Large intestine (tissue), 3 donors: ENCODE data around the gene DDX10. TPM values are rescaled to one million over a fixed set of nuclear protein-coding genes. Genes with fewer than 3 reads are reported as not detected.

Source experiments
- DNase-seq, 2 donors: peaks; one replicate each; pipeline versions ENCODE4 v3.0.0 to v3.0.0-alpha.2; 2013
- H3K27ac ChIP-seq: one replicate; pipeline ENCODE4 v1.5.1; 2013; ENCODE audit warnings: low read length
- H3K27me3 ChIP-seq: 2 replicates; pipeline ENCODE4 v1.6.1; 2013; ENCODE audit warnings: low read length; ENCODE audit not compliant: control insufficient read depth, insufficient read depth
- H3K36me3 ChIP-seq: 2 replicates; pipeline ENCODE4 v1.6.1; 2013; ENCODE audit warnings: low read length; ENCODE audit not compliant: control insufficient read depth, insufficient read depth
- H3K4me1 ChIP-seq: one replicate; pipeline ENCODE4 v1.6.1; 2013; ENCODE audit warnings: low read length; ENCODE audit not compliant: control insufficient read depth, insufficient read depth
- H3K4me3 ChIP-seq: one replicate; pipeline ENCODE4 v1.5.1; 2013; ENCODE audit warnings: low read length
- H3K9me3 ChIP-seq: one replicate; pipeline ENCODE4 v1.6.1; 2013; ENCODE audit warnings: mild to moderate bottlenecking, low read depth, low read length, moderate library complexity; ENCODE audit not compliant: control insufficient read depth
- WGBS: methylation state at CpG from one replicate; pipeline ENCODE4 v1.1.5; 2013; ENCODE audit warnings: low lambda C conversion rate; ENCODE audit not compliant: insufficient coverage; 5-methylcytosine and 5-hydroxymethylcytosine counted together
- polyA plus RNA-seq: library from polyadenylated mRNA; unstranded; fragments of 120-200 nt; gene quantifications from one replicate; pipeline ENCODE4 v1.2.1, GENCODE V29; 2013

The DDX10 gene
- polyA plus RNA-seq, 1 donor: 17.8 TPM

GRCh38 chr11:108897071-108897481 is 232.2 kb downstream of the DDX10 start:
- WGBS: no CpG with 5 or more reads among the region's 1 CpG
- no peaks in the 10 kb centered on the region for H3K36me3 ChIP-seq
- H3K4me3 ChIP-seq: no peak overlapping the region
- no peak overlapping the region for H3K27ac ChIP-seq
- no peaks in the 10 kb centered on the region for H3K9me3 ChIP-seq
- DNase-seq: no peak
- peaks cover 4% of the 10 kb centered on the region for H3K4me1 ChIP-seq
- H3K27me3 ChIP-seq: no peaks in the 10 kb centered on the region

DNA sequence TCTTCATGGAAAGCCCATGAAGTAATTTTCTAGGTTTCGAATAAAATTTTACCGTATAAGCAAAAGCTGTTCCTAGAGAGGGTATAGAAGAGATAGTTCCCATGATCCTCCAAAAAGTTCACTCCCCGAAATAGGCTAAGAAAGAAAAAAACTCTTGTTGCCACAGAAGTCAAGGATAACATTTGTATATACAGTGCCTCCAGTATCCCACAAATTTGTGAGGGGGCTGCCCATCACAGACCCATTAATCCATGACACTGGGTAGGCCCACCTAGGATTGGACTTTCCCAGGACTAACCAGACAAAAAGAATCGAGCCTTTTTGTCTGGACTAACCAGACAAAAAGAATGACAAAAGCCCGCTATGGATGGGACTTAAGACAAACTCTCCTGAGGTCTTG is 233.0 kb downstream of the DDX10 start:
- no peaks in the 10 kb centered on the region for H3K36me3 ChIP-seq
- WGBS: no CpG with 5 or more reads among the region's 5 CpGs
- H3K9me3 ChIP-seq: no peaks in the 10 kb centered on the region
- H3K4me1 ChIP-seq: peaks cover 5% of the 10 kb centered on the region
- no peak overlapping the region for H3K4me3 ChIP-seq
- no peak overlapping the region for H3K27ac ChIP-seq
- H3K27me3 ChIP-seq: no peaks in the 10 kb centered on the region
- no peak for DNase-seq

DNA sequence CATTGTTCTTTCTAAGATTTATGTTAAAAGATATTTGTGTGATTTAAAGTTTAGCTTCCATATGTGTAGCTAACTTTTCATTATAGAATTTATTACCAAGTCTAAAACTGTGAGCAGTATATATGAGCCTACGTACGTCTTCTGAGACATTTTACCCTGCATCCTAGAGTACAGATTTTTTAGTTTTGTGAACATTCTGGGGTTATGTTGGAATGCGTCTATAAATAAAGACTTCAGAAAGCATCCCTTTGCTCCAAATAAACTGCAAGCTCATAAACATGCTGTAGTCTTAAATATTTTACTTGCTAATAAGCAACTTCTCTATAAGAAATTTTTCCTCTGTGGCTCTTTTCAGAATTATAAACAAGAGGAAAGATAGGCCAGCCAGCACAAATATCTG is 236.5 kb downstream of the DDX10 start:
- no peaks in the 10 kb centered on the region for H3K36me3 ChIP-seq
- H3K27ac ChIP-seq: no peak overlapping the region
- DNase-seq: no peak
- WGBS: 85% methylated on average over 3 of the region's 3 CpGs
- no peaks in the 10 kb centered on the region for H3K27me3 ChIP-seq
- H3K9me3 ChIP-seq: no peaks in the 10 kb centered on the region
- peaks cover 5% of the 10 kb centered on the region for H3K4me1 ChIP-seq
- H3K4me3 ChIP-seq: no peak overlapping the region

DNA sequence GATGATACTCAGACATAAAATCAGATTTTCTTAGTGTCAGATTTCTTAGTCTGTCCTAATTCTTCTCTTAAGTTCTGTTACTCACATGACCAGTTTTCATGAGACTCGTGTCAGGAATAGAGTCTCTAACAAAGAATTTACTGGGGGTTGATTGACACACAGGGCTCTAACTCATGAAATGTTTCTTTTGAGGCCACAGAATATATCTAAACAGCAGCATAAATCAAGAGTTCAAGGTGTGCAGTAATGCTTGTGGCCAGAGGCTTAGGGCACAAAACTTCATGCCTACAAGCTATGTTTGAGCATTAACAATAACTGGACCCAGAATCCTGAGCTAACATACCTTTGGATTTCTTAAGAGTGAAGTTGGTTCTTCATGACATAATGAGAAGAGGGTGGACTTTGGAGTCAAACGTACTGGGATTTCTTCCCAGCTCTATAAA is 237.2 kb downstream of the DDX10 start:
- Histone ChIP-seq H3K36me3 (no peaks in the 10 kb centered on the region), H3K4me1 (peaks cover 5% of the 10 kb centered on the region), H3K9me3 (no peaks in the 10 kb centered on the region), H3K27me3 (no peaks in the 10 kb centered on the region), H3K27ac (peak overlapping the region; percentile 22), H3K4me3 (no peak overlapping the region)
- DNase-seq: peak; percentile 29 to 67
- WGBS: no CpG with 5 or more reads among the region's 2 CpGs

- H3K36me3 ChIP-seq: no peaks in the 10 kb centered on the region
- no peaks in the 10 kb centered on the region for H3K9me3 ChIP-seq
- WGBS: no CpG with 5 or more reads among the region's 1 CpG
- no peaks in the 10 kb centered on the region for H3K27me3 ChIP-seq
- peaks cover 5% of the 10 kb centered on the region for H3K4me1 ChIP-seq
- H3K4me3 ChIP-seq: no peak overlapping the region
- H3K27ac ChIP-seq: no peak overlapping the region
- DNase-seq: no peak
These were observed 239.6 kb downstream of the DDX10 start for GRCh38 chr11:108904480-108904879.

- Histone ChIP-seq H3K27me3 (no peaks in the 10 kb centered on the region), H3K27ac (no peak overlapping the region), H3K9me3 (no peaks in the 10 kb centered on the region), H3K4me1 (peaks cover 5% of the 10 kb centered on the region), H3K36me3 (no peaks in the 10 kb centered on the region), H3K4me3 (no peak overlapping the region)
- DNase-seq: peak in 1 of 2 donors; percentile 10
These were observed 241.5 kb downstream of the DDX10 start for GRCh38 chr11:108906329-108906728.

DNA sequence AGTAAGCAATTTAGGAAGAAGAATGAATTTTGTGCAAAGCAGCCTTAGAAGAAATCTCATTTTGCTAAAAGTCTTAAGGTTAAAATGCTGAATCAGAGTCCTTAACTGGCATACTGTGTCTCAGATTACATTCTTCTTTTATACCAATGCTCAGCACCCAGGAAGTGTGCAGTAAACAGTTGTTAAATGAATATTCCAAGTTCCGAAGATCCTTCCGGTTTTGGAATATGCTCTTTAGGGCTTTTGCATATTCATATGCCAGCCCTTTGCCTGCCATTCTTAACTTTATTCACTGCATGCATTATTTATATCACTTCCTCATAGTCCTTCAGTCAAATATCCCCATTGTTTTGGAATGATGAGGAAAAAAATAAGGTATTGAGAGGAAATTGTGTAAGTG is 242.0 kb downstream of the DDX10 start:
- Histone ChIP-seq H3K4me1 (peaks cover 3% of the 10 kb centered on the region), H3K9me3 (no peaks in the 10 kb centered on the region), H3K27me3 (no peaks in the 10 kb centered on the region), H3K27ac (no peak overlapping the region), H3K36me3 (no peaks in the 10 kb centered on the region), H3K4me3 (no peak overlapping the region)
- no peak for DNase-seq
- 100% methylated on average over 2 of the region's 2 CpGs for WGBS

- Histone ChIP-seq H3K4me3 (no peak overlapping the region), H3K9me3 (no peaks in the 10 kb centered on the region), H3K27ac (no peak overlapping the region), H3K36me3 (no peaks in the 10 kb centered on the region), H3K27me3 (no peaks in the 10 kb centered on the region), H3K4me1 (no peaks in the 10 kb centered on the region)
- no CpG with 5 or more reads among the region's 5 CpGs for WGBS
- no peak for DNase-seq
These were observed 244.2 kb downstream of the DDX10 start for GRCh38 chr11:108909041-108909440.

GRCh38 chr11:108909921-108910320 is 245.1 kb downstream of the DDX10 start:
- WGBS: 100% methylated on average over 2 of the region's 3 CpGs
- Histone ChIP-seq H3K27ac (no peak overlapping the region), H3K36me3 (no peaks in the 10 kb centered on the region), H3K9me3 (no peaks in the 10 kb centered on the region), H3K4me1 (no peaks in the 10 kb centered on the region), H3K27me3 (no peaks in the 10 kb centered on the region), H3K4me3 (no peak overlapping the region)
- no peak for DNase-seq

DNA sequence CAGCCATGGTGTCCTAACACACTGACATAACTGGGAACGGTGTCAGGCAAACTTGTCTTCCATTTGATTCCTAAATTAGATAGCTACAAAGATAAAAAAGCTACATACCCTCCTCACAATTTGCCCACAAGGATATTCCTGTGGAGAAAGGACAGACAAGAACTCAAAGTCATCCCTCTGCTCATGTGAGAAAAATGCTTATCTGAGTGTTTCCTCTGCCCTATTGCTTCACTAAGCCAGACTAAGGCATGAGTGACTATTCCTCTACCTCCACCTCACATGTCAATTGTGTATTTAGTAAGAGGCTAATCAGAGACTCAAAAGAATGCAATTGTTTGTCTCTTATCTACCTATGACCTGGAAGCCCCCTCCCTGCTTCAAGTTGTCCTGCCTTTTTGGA is 247.7 kb downstream of the DDX10 start:
- no peaks in the 10 kb centered on the region for H3K4me1 ChIP-seq
- DNase-seq: peak; percentile 24 to 49
- no peaks in the 10 kb centered on the region for H3K36me3 ChIP-seq
- no peaks in the 10 kb centered on the region for H3K9me3 ChIP-seq
- H3K27me3 ChIP-seq: no peaks in the 10 kb centered on the region
- H3K4me3 ChIP-seq: no peak overlapping the region
- H3K27ac ChIP-seq: no peak overlapping the region
- WGBS: no CpG with 5 or more reads among the region's 1 CpG

GRCh38 chr11:108913204-108913603 is 248.3 kb downstream of the DDX10 start:
- H3K4me3 ChIP-seq: no peak overlapping the region
- H3K27me3 ChIP-seq: no peaks in the 10 kb centered on the region
- WGBS: no CpG with 5 or more reads among the region's 4 CpGs
- no peaks in the 10 kb centered on the region for H3K36me3 ChIP-seq
- H3K27ac ChIP-seq: no peak overlapping the region
- no peak for DNase-seq
- no peaks in the 10 kb centered on the region for H3K4me1 ChIP-seq
- H3K9me3 ChIP-seq: no peaks in the 10 kb centered on the region
